HCT116 (cell line): ENCODE results near the gene ARID1A. TPM values are rescaled to one million over a fixed set of nuclear protein-coding genes. Genes with fewer than 3 reads are reported as not detected.

ENCODE experiments used
- ATAC-seq: fragments of 200-7000 bp; cut with Tn5 transposase; 2 replicates; pipeline ENCODE4 v1.9.1; 2020; ENCODE audit warnings: mild to moderate bottlenecking, moderate library complexity
- BruUV-seq: library from RNA; stranded (reverse); fragments of 400-500 nt; replicated peaks from 2 replicates; lab custom pipeline; 2021; lab: Mats Ljungman, UMichigan
- CTCF ChIA-PET: fragments of 300-600 bp; sonication (Branson Sonifier 250); formaldehyde crosslinking; loops from one replicate; lab custom pipeline; 2021; ENCODE audit warnings: antibody characterized with exemption; lab: Charles Lee
- POLR2A ChIA-PET: fragments of 300-600, 350-600 bp; sonication (Branson Sonifier 250); formaldehyde crosslinking; loops from one replicate; lab custom pipeline; 2021; ENCODE audit warnings: antibody characterized with exemption; lab: Charles Lee
- RAD21 ChIA-PET, 2 experiments: fragments of 300-600 bp; sonication (Branson Sonifier 250); formaldehyde crosslinking; loops; one replicate each; lab custom pipeline; 2023; ENCODE audit warnings: low total read pairs in 2 of 2; ENCODE audit not compliant: uncharacterized antibody in 2 of 2, unreplicated experiment in 2 of 2, low non-redundant PET in 1 of 2; lab: Charles Lee
- DNase-seq: peaks from one replicate; pipeline ENCODE4 v3.0.0-alpha.2; 2010; ENCODE audit warnings: low read depth, low spot score
- H2AFZ ChIP-seq: fragments of 200-600 bp; shearing (Covaris generic), sonication (generic); 2 replicates; pipeline ENCODE4 v1.6.1; 2017; ENCODE audit warnings: low read depth, mixed run types, mixed read lengths, antibody characterized with exemption, low read length; ENCODE audit not compliant: poor library complexity, severe bottlenecking
- H3K27ac ChIP-seq: 2 replicates; pipeline ENCODE4 v1.5.1; 2012; ENCODE audit warnings: low read depth, low read length
- H3K27me3 ChIP-seq: fragments of 200-600 bp; sonication (generic); 2 replicates; pipeline ENCODE4 v1.6.1; 2016; ENCODE audit warnings: mixed run types, low read length, mixed read lengths; ENCODE audit not compliant: insufficient read depth
- H3K36me3 ChIP-seq, 2 experiments: fragments of 200-500 bp in 1 of 2; fragments of 200-600 bp in 1 of 2; sonication (Bioruptor generic) in 1 of 2; sonication (generic) in 1 of 2; 2 replicates each; pipeline versions ENCODE4 v1.5.1 to v1.6.1; 2014 to 2016; ENCODE audit warnings: low read length in 2 of 2, inconsistent platforms in 1 of 2, mixed read lengths in 1 of 2, mixed run types in 1 of 2; ENCODE audit not compliant: insufficient read depth in 2 of 2, control insufficient read depth in 1 of 2
- H3K4me1 ChIP-seq, 2 experiments: fragments of 200-600 bp in 1 of 2; sonication (generic) in 1 of 2; 2 replicates each; pipeline versions ENCODE4 v1.5.1 to v1.6.1; 2012 to 2017; ENCODE audit warnings: low read length in 2 of 2, inconsistent platforms in 1 of 2, mild to moderate bottlenecking in 1 of 2, mixed read lengths in 1 of 2, mixed run types in 1 of 2, moderate library complexity in 1 of 2; ENCODE audit not compliant: insufficient read depth in 2 of 2, control insufficient read depth in 1 of 2
- H3K4me2 ChIP-seq: fragments of 200-600 bp; sonication (generic); 2 replicates; pipeline ENCODE4 v1.6.1; 2017; ENCODE audit warnings: mixed run types, low read length, mixed read lengths
- H3K4me3 ChIP-seq, 2 experiments: fragments of 200-600 bp in 1 of 2; sonication (generic) in 1 of 2; replicated peaks in 1 of 2; 2 replicates each; pipeline ENCODE4 v1.5.1; 2011 to 2016; ENCODE audit warnings: low read length in 2 of 2, control low read depth in 1 of 2, low read depth in 1 of 2, mild to moderate bottlenecking in 1 of 2, mixed read lengths in 1 of 2, mixed run types in 1 of 2
- H3K79me2 ChIP-seq: fragments of 200-600 bp; sonication (generic); 2 replicates; pipeline ENCODE4 v1.6.1; 2017; ENCODE audit warnings: mild to moderate bottlenecking, mixed run types, low read length, moderate library complexity, mixed read lengths; ENCODE audit not compliant: insufficient read depth
- H3K9ac ChIP-seq: fragments of 200-600 bp; sonication (generic); 2 replicates; pipeline ENCODE4 v1.6.1; 2016; ENCODE audit warnings: low read length, mixed read lengths
- H3K9me2 ChIP-seq: fragments of 200-600 bp; sonication (generic), shearing (Covaris generic); 2 replicates; pipeline ENCODE4 v1.6.1; 2017; ENCODE audit warnings: mixed run types, mild to moderate bottlenecking, moderate library complexity; ENCODE audit not compliant: insufficient read depth
- H3K9me3 ChIP-seq, 2 experiments: fragments of 200-500 bp in 1 of 2; fragments of 200-600 bp in 1 of 2; sonication (Bioruptor generic) in 1 of 2; sonication (generic) in 1 of 2; 2 replicates each; pipeline ENCODE4 v1.6.1; 2014 to 2017; ENCODE audit warnings: low read length in 2 of 2, mixed read lengths in 2 of 2, inconsistent platforms in 1 of 2, low read depth in 1 of 2, mild to moderate bottlenecking in 1 of 2, mixed run types in 1 of 2, moderate library complexity in 1 of 2; ENCODE audit not compliant: control insufficient read depth in 1 of 2, insufficient read depth in 1 of 2
- H4K20me1 ChIP-seq: fragments of 200-600 bp; sonication (generic), shearing (Covaris generic); 2 replicates; pipeline ENCODE4 v1.6.1; 2017; ENCODE audit warnings: mixed run types, mild to moderate bottlenecking, moderate library complexity; ENCODE audit not compliant: insufficient read depth
- CBX3 ChIP-seq: IDR thresholded peaks from 2 replicates; pipeline ENCODE4 v1.6.1; 2012; ENCODE audit warnings: low read depth
- CEBPB ChIP-seq: IDR thresholded peaks from 2 replicates; pipeline ENCODE4 v1.6.1; 2012; ENCODE audit warnings: low read depth
- ELF1 ChIP-seq: IDR thresholded peaks from 2 replicates; pipeline ENCODE4 v1.6.1; 2012; ENCODE audit warnings: low read depth, borderline replicate concordance
- EZH2phosphoT487 ChIP-seq: fragments of 200-600 bp; IDR thresholded peaks from 2 replicates; pipeline ENCODE4 v1.6.1; 2018; ENCODE audit warnings: antibody characterized with exemption, borderline replicate concordance
- FOSL1 ChIP-seq: IDR thresholded peaks from 2 replicates; pipeline ENCODE4 v1.6.1; 2012; ENCODE audit warnings: low read depth
- JUND ChIP-seq: IDR thresholded peaks from 2 replicates; pipeline ENCODE4 v1.6.1; 2012
- POLR2A ChIP-seq: IDR thresholded peaks from 2 replicates; pipeline ENCODE4 v1.7.0; 2011; ENCODE audit warnings: borderline replicate concordance; ENCODE audit not compliant: insufficient read depth, insufficient read length; ENCODE audit errors: extremely low read depth
- POLR2AphosphoS5 ChIP-seq: IDR thresholded peaks from 2 replicates; pipeline ENCODE4 v1.6.1; 2011; ENCODE audit warnings: mild to moderate bottlenecking, low read depth, low read length, moderate library complexity
- SIN3A ChIP-seq: IDR thresholded peaks from 2 replicates; pipeline ENCODE4 v1.6.1; 2012; ENCODE audit warnings: low read depth
- SRF ChIP-seq: IDR thresholded peaks from 2 replicates; pipeline ENCODE4 v1.6.1; 2012; ENCODE audit warnings: low read depth
- TCF7L2 ChIP-seq: IDR thresholded peaks from 2 replicates; pipeline ENCODE4 v1.7.0; 2011; ENCODE audit warnings: borderline replicate concordance, inconsistent platforms; ENCODE audit not compliant: insufficient read depth, insufficient read length; ENCODE audit errors: extremely low read depth
- ZFX ChIP-seq: fragments of 450-650 bp; IDR thresholded peaks from 2 replicates; pipeline ENCODE4 v1.6.1; 2017
- ZNF274 ChIP-seq: fragments of 200-500 bp; sonication (Bioruptor generic); IDR thresholded peaks from 2 replicates; pipeline ENCODE4 v1.6.1; 2014; ENCODE audit warnings: mild to moderate bottlenecking, low read depth, low read length, inconsistent platforms
- intact Hi-C: fragments of 100-400 bp; cut with micrococcal nuclease; formaldehyde crosslinking; loops from 2 replicates; pipeline ENCODE4 v1.10.0; 2022
- total RNA-seq: library from RNA; stranded (reverse); gene quantifications from one replicate; pipeline ENCODE4 v1.2.1, GENCODE V29; 2021; ENCODE audit not compliant: unreplicated experiment
- TF ChIP-seq, protein P1 (sequence below): IDR thresholded peaks from 2 replicates; pipeline ENCODE4 v1.6.1; 2012; ENCODE audit warnings: low read depth

ARID1A gene
- total RNA-seq, 1 experiment from 2014 or later, result 62.8 TPM

GRCh38 chr1:26727476-26727875 lies 31.7 kb downstream of the ARID1A start:
- H3K36me3 ChIP-seq, result peaks cover 25 to 28% of the 10 kb centered on the region in 2 experiments
- H3K27me3 ChIP-seq, result no peaks in the 10 kb centered on the region
- CTCF ChIA-PET, result interaction anchor here (0.6 to 1.2 kb wide), 2 partner anchors 61 to 122 kb away, joined by 3 to 4 read pairs; no protein-coding TSS in a partner anchor
- no peak overlapping the region for H3K4me3 ChIP-seq
- RAD21 ChIA-PET, result no interaction called here
- no peak overlapping the region for H2AFZ ChIP-seq
- H3K79me2 ChIP-seq, result peaks cover 99% of the 10 kb centered on the region
- peaks cover 41 to 51% of the 10 kb centered on the region in 2 experiments for H3K4me1 ChIP-seq
- no TSS peak for BruUV-seq
- no peak overlapping the region for H3K27ac ChIP-seq
- POLR2A ChIA-PET, result no interaction called here
- H3K9ac ChIP-seq, result no peak overlapping the region
- intact Hi-C loops, result loop anchor here (5.0 kb wide), 1 partner anchor 45 kb away; no protein-coding TSS in a partner anchor
- H3K9me2 ChIP-seq, result no peaks in the 10 kb centered on the region
- H3K4me2 ChIP-seq, result no peak overlapping the region
- H3K9me3 ChIP-seq, result no peaks in the 10 kb centered on the region
- ATAC-seq, result no peak
- H4K20me1 ChIP-seq, result peaks cover 25% of the 10 kb centered on the region; the same call in 1 of the 2 replicates
- no peak for DNase-seq
- TF ChIP-seq FOSL1 (no peak), POLR2AphosphoS5 (no peak), TCF7L2 (no peak), SIN3A (no peak), CEBPB (no peak), EZH2phosphoT487 (no peak), ZNF274 (no peak), SRF (no peak), POLR2A (no peak), JUND (no peak), ELF1 (no peak), CBX3 (no peak), ZFX (no peak)
- TF ChIP-seq, protein P1, sequence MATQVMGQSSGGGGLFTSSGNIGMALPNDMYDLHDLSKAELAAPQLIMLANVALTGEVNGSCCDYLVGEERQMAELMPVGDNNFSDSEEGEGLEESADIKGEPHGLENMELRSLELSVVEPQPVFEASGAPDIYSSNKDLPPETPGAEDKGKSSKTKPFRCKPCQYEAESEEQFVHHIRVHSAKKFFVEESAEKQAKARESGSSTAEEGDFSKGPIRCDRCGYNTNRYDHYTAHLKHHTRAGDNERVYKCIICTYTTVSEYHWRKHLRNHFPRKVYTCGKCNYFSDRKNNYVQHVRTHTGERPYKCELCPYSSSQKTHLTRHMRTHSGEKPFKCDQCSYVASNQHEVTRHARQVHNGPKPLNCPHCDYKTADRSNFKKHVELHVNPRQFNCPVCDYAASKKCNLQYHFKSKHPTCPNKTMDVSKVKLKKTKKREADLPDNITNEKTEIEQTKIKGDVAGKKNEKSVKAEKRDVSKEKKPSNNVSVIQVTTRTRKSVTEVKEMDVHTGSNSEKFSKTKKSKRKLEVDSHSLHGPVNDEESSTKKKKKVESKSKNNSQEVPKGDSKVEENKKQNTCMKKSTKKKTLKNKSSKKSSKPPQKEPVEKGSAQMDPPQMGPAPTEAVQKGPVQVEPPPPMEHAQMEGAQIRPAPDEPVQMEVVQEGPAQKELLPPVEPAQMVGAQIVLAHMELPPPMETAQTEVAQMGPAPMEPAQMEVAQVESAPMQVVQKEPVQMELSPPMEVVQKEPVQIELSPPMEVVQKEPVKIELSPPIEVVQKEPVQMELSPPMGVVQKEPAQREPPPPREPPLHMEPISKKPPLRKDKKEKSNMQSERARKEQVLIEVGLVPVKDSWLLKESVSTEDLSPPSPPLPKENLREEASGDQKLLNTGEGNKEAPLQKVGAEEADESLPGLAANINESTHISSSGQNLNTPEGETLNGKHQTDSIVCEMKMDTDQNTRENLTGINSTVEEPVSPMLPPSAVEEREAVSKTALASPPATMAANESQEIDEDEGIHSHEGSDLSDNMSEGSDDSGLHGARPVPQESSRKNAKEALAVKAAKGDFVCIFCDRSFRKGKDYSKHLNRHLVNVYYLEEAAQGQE, result no peak
- TF ChIP-seq, all 23 proteins: peak for 0
